ENCODE results near the gene FRMD4A. TPM values are rescaled to one million over a fixed set of nuclear protein-coding genes. Genes with fewer than 3 reads are reported as not detected.
"Not testable (repeated sequence)": the region's sequence is repeated elsewhere in the genome, so short reads cannot be mapped to it uniquely, and the experiment has no call there.

Gene FRMD4A
- polyA plus RNA-seq, 3 donors = 67.7 to 83.0 (median 75.9) TPM

DNA sequence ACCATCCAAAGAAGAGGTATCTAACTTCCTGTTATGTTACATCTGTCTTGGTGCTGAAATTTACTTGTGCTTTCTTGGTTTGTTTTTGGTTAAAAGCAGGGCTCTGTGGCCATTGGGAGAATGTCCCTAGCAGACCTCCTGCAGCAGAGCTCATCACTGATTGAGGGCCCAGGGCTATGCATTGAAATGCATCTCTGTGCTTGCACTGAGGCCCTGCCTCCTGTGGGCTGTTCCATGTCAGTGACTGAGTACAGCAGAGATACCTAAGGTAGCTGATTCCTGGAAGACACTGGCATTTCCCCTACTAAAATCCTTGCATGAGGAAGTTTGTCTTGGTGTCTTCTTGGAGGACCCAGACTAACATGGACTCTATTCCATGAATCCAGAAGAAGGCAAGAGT is 213.9 kb downstream of the FRMD4A start:
- DNase-seq (ENCODE audit: low read depth in 3 of 3, low spot score in 2 of 3) = no peak

DNA sequence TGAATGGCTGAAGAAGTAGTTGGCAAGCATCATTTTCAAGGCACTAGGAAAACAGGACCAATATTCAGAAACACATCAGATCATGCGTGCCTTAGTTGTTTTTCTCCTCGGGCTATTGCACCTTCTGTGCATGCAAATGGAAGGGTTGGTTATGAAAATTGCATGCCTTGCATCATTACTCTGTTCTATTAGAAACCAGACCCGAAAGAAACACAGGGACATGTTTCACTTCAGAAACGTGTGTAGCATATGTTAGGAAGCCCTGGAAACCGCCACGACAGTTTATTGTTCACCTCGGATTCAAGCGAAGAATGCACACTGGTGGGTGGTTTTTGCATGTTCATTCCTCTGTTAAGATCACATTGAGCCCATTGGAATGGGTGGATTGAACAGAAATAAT is 214.7 kb downstream of the FRMD4A start:
- no peak for DNase-seq (ENCODE audit: low read depth in 3 of 3, low spot score in 2 of 3)

DNA sequence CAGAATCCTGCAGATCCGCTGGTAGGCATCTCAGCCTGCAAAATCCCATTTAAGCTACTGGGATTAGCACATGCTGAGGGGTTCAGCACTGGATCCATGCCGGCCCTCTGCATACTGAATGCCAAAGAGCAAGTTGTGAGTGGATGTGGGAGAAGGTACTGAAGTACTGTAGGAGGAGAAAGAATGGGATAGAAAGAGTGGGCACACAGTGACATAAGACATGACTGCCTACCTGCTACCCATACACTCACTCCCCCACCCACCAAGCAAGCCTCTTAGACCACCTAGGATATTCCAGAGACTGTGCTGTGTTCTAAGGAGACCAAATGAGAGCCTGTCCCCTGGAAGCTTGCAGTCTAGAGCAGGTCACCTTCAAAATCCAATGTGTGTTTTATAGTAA is 215.9 kb downstream of the FRMD4A start:
- no peak for DNase-seq (ENCODE audit: low read depth in 3 of 3, low spot score in 2 of 3)

DNA sequence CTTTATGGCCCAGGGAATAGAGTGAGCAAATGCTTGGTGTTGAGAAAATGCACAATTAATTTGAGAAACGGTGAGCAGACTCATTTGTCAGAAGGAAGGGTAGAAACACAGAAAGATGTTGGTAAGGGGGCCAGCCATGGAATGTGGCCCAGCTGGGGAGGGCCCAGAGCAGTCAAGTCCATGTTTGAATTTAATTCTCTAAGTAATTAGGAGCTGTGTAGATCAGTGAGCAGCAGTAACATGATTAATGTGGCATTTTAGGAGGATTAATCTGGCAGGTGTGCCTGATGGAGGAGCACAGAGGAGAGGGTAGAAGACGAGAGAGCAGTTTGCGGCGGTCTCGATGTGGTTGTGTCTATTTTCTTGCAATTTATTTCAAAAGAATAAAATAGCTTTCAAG is 218.7 kb downstream of the FRMD4A start:
- no peak for DNase-seq (ENCODE audit: low read depth in 3 of 3, low spot score in 2 of 3)

DNA sequence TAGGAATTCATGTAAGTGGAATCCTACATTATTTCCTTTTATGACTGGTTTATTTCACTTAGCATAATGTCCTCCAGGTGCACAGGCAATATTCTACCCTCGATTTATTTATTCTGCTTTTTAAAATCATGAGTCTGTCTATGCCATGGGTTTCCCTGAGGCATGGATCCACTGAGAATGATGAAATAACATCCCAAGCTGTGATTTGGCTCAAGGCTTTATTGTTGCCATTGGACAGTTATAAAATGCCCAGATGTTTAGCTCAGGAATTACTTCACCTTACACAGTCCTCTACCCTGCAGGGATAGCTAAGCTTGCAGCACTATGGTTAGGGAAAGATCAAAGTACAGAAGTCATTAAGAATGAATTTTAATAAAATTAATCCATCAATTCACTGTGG is 219.5 kb downstream of the FRMD4A start:
- DNase-seq (ENCODE audit: low read depth in 3 of 3, low spot score in 2 of 3) = no peak

DNA sequence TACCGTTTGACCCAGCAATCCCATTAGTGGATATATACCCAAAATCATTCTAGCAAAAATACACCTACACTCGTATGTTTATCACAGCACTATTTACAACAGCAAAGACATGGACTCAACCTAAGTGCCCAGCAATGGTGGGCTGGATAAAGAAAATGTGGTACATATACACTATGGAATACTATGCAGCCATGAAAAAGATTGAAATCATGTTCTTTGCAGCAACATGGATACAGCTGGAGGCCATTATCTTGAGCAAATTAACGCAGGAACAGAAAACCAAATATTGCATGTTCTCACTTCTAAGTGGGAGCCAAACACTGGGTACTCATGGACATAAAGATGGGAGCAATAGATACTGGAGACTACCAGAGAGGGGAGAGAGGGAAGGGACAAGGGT is 223.9 kb downstream of the FRMD4A start:
- DNase-seq (ENCODE audit: low read depth in 3 of 3, low spot score in 2 of 3) = no peak

DNA sequence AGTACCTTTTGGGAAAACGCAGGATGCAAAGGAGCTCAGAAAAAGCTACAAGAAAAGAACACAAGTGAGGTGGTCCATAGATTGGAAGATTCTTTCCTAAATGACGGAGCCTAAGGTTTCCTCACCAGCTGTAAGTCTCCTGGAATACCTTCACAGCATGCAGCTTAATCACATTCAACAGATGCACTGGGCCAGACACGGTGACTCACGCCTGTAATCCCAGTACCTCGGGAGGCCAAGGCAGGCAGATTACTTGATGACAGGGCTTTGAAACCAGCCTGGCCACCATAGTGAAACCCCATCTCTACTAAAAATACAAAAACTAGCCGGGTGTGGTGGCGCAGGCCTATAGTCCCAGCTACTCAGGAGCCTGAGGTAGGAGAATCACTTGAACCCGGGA is 228.7 kb downstream of the FRMD4A start:
- no peak for DNase-seq (ENCODE audit: low read depth in 3 of 3, low spot score in 2 of 3)

DNA sequence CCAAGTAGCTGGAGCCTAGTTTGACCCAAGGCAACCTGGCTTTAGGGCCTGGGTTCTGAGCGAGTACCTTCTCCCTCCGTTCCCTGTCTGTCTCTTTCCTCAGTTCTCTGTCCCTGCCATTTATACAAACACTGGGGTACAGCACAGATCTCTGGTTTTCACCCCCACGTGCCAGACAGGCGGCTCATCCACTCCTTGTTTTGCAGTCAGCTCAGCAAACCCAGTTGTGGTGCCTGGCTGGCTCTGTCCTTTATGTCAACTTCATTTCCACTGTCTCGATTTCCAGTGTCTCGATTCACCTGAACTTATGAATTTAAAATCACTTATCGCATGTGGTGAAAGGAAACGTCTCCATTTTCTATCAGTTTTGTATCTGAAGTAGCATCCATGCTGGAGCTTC is 230.8 kb downstream of the FRMD4A start:
- DNase-seq (ENCODE audit: low read depth in 3 of 3, low spot score in 2 of 3) = no peak

DNA sequence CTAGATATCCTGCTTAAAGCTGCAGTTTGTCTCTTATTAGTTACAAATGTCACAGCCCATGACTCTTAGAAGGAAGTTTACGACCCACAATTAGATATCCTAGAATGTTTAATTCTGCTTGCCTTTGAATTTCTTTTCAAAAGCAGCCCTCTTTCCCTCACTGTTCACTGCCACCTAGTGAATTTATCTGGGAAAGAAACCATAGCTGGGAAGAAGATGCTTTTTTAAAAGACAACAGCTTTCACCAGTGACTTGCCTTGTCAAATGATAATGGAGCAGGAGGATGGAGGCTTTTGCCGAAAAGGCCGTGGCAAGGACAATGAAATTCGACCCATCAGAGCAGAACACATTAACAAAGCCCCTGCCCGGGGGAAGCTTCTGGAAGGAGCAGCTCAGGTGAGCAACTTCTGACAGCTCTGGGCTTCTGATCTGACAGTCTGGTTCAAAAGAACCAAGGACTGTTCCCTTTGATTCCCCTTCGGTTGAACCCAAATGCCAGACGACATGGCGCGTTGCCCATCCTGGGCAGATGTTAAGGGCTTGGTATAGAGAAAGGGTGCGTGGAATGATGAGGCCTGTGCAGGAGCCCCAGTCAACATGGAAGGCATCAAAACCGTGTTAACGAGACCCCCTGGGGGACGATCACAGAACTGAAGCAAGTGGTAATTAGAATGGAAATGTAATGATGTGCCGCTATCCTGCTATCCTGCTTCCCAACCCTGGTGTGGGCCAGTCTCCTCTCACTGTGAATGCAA is 236.8 kb downstream of the FRMD4A start:
- peak in 1 of 3 donors; percentile 57 for DNase-seq (ENCODE audit: low read depth in 3 of 3, low spot score in 2 of 3)

DNA sequence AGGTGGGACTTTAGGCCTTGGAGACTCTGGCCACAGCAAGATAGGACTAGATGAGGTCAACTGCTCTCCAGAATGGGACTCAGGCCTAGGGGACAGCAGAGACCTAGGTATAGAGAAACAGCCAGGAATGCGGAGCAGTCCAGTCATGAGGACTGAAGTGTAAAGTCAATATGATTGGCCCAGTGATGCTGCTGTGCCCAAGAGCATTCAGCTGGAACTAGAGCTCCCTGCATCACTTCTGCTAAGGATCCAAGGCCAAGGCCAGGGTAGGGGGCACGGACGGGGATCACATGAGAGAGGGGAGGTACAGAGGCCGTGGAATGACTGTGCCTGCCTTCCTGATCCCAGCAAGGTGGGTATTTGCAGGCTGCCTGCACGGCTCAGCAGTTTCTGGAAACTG is 237.9 kb downstream of the FRMD4A start:
- DNase-seq (ENCODE audit: low read depth in 3 of 3, low spot score in 2 of 3) = no peak

DNA sequence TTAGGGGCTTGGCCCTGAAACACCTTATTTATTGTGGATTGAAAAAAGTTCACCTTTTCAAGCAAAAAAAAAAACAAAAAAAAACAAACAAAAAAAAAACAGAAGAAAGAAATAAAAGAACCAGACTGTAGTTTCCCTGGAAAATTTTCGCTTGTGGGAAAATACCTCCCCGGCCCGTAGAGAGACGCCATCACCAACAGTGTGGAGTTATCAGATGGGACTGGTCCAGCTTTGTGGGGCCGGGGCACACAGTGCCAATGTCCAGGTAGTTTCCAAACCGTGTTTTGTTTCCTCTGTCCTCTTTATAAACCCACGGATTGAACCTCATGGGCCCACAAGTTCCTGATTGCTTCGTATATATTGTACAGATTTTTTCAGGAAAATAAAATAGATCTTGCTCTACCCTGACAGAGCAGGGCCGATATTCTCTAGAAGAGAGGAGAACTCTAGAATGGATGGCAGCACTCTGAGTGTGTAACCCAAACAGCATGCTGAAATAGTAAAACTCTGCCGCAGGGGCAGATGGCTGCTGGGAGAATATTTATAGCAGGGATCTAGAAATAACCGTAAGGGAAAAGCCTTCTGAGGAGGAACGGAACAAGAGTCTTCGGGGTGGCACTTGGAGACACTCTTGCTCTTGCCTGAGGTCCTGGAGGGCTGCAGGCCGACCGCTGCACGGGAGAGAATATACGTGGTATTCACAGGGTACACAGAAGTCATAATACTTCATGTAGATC is 241.0 kb downstream of the FRMD4A start:
- no peak for DNase-seq (ENCODE audit: low read depth in 3 of 3, low spot score in 2 of 3)

DNA sequence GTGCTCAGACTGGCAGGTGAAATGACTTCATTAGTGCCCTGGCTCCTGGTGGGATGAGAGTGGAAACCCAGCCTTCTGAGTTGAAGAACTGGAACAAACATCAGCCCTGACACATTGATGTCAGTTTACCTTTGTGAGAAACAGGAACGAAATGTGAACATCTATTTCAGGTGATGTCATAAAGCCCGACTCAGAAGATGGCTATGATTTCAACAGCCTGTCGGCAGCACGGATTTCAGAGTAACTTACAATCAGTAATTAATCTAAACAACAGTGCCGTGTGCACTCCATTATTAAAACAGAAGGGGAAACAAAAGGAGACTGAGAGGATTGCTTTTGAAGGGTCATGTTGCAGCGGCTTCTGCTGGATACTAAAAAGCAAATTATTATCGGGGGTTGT is 243.2 kb downstream of the FRMD4A start:
- DNase-seq (ENCODE audit: low read depth in 3 of 3, low spot score in 2 of 3) = no peak

DNA sequence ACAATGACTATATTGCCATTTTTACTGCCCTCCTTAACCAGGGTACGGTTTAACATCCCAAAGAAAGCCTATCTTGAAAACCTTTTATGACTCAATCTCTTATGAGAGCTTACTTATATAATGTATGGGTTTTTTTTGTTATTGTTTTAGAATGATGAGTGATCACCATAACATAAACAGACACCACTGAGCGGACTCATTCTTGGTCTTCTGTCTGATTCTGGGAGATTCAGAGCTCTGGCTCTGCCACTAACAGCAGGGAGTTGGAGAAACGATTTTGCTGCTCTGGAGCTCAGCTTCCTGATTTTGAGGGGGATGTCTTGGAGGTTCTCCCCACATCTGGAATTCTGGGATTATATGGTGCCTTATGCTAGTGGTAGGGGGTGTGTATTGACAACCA is 244.1 kb downstream of the FRMD4A start:
- DNase-seq (ENCODE audit: low read depth in 3 of 3, low spot score in 2 of 3) = no peak

DNA sequence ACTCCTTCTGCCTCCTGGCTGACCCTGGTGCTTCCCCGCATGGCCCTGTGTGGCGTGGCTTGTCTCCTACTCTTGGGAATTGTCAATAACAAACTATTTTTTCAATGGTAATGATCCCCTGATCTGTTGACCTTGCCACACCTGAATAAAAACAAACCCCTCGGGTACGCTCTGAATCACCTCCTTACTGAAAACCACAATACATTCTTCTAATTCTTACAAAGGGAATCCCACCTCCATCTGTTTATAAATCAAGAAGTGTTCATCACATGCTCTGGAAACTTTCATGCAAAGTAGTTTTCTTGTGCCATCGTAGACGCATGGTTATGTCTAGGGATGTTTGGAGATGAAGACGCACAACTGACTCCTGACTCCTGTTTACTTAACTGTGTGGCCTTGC is 245.8 kb downstream of the FRMD4A start:
- no peak for DNase-seq (ENCODE audit: low read depth in 3 of 3, low spot score in 2 of 3)

DNA sequence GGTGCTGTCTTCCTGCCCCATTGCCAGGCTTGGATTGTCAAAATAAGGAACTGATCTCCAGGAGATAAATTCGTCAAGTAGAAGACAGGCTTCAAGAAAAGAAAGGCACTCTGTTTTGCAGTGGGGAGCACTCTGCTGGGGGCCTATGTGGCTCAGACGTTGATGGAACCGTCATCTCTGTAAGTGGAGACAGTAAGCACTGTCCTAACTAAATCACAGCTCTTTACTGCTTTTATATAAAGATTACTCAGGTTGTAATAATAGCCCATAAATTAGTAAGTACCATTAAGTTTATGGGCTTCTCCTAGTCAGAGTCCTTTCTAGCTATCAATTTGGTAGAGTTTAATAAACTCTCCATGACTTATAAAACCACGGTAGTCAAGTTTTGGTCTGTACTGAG is 249.9 kb downstream of the FRMD4A start:
- DNase-seq (ENCODE audit: low read depth in 3 of 3, low spot score in 2 of 3) = no peak

DNA sequence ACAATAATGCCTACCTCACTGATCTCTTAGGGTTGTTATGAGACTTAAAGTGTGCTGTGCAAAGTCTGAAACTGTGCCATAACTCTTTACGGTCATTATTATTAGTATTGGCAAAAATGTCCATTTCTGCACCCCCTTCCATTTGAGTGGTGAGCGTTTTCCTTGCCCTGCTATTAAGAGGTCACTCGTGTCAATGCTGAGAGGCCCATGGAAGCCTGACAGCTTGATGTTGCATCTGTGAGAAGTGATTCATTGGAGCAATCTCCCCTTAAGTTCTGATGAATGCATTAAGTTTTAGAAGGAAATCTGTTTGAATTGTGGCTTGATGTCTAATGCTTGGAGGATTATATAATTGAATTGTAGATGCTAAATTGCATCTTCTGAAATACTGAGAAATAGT is 253.3 kb downstream of the FRMD4A start:
- DNase-seq (ENCODE audit: low read depth in 3 of 3, low spot score in 2 of 3) = no peak

DNA sequence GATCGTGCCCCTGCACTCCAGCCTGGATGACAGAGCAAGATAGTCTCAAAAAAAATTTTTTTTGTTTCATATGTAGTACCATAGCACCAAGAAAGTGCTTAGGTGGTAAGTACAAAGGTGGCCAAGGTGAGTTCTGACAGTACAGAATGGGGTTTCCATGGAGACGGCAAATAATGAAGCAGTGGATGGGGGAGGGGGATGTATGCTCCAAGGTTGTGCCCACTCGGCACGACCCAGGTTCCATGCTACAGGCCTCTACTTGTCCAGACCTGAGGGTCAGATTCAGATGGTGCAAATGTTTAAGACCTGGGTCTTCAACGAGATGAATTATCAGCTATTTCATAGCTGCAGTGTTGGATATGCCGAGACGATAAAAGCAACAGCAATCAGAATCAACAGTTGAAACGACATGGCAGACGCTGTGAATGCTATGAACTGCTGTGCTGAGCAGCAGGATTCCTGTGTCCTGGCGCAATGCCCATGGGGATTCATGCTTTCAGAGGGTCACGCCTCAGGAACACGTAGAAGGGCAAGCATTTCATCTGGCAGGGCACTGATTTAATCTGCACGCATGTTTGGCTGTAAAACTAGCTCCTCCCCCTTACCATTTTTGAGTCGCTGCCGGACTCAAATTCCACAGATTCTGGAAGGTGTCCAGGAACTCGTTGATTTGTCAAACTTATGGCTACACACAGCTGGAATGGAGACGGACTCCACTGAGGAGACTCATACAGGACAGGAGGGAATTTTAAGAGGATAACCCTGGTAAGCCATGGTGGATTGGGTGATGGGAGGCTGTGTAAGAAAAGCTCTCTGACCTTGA is 256.5 kb downstream of the FRMD4A start:
- peak; percentile 82 to 89 (median 89) for DNase-seq (ENCODE audit: low read depth in 3 of 3, low spot score in 2 of 3)

DNA sequence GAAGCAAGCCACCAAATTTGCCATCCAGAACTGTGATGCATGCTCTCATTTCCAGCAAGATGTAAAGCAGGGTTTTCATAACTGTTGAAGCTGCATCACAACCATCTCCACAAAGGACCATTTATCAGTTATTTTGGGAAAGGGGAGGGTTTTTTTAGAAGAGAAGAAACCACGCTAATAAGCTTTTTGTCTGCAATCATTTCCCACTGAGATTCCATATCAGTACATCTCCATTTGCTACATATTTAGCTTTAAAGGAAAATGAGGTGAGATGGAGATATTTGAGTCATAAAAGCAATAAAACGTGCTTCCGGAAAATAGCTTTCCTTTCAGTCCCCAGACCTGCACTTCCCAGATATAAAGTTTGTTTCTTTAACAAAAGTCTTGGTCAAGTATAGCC is 258.2 kb downstream of the FRMD4A start:
- DNase-seq (ENCODE audit: low read depth in 3 of 3, low spot score in 2 of 3) = no peak

DNA sequence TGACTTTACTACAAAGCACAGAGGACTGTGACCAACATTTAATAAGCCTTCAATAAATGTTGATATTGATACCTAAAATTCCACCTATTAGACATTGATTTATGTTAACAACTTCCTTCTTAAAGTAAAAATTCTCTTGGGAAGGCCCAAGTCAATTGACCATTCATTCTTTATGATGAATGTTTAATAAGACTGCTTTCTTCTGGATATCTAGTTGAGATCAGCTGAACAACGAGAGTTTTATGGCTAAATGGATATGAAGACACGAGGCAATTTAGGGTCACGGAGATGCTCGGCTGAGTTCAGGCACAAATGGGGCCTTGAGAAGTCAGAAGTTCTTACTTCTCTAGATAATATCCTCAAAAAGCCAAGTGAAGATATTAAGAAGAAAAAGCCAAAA is 258.8 kb downstream of the FRMD4A start:
- DNase-seq (ENCODE audit: low read depth in 3 of 3, low spot score in 2 of 3) = no peak

DNA sequence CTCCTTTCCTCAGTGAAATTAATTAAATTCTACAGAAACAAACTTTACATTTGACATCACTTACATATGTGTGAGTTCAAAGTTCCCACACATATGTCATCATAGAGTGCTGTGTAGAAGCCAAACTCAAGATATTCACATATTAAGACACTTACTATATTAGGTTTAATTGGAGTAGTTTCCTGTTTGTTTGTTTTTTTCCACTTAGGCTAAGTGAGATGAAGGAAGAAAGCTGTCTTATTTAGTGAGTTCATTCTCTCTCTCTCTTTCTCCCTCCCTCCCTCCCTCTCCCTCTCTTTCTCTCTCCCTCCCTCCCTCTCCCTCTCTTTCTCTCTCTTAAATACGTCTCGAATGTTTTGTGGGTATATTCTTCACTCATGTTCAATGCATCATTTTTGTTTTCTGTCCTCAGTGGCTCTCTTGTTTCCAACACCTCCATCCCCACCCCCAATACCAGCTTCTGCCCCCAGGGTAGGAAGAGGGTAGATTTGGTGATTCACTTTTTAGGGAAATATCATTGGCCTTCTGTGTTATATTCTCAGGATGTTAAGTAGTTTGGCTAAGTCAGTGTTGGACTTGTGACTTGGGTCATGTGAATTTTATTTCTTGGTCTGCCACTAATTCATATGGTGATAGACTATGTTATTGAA is 262.0 kb downstream of the FRMD4A start:
- DNase-seq (ENCODE audit: low read depth in 3 of 3, low spot score in 2 of 3) = no peak

DNA sequence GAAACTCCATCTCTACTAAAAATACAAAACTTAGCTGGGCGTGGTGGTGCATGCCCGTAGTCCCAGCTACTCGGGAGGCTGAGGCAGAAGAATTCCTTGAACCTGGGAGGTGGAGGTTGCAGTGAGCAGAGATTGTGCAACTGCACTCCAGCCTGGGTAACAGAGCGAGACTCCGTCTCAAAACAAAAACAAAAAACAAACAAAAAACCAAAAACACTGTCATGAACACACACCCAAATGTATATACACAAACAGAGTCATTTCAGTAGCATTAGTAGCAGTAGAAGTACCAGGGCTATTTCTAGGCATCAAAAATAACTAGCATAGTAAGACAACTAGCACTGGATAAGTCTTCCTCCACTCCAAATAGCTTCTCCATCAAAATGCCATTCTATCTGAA is 263.1 kb downstream of the FRMD4A start:
- not testable (repeated sequence) for DNase-seq (ENCODE audit: low read depth in 3 of 3, low spot score in 2 of 3)

Measured in right renal cortex interstitium (tissue), 3 donors.